Liver (tissue), 6 donors: ENCODE results near the gene ZBTB6. TPM values are rescaled to one million over a fixed set of nuclear protein-coding genes. Genes with fewer than 3 reads are reported as not detected.

Experiments used
- FOXA2 ChIP-seq: IDR thresholded peaks from 2 replicates; pipeline ENCODE4 v1.6.1; 2016; ENCODE audit warnings: antibody characterized with exemption
- GABPA ChIP-seq, 2 donors: IDR thresholded peaks in 1 of 2; conservative IDR thresholded peaks in 1 of 2; 2 replicates each; pipeline ENCODE4 v1.6.1; 2016; ENCODE audit warnings: antibody characterized with exemption in 2 of 2, mild to moderate bottlenecking in 1 of 2, moderate library complexity in 1 of 2
- JUND ChIP-seq, 2 donors: IDR thresholded peaks; 2 replicates each; pipeline ENCODE4 v1.6.1; 2016; ENCODE audit warnings: antibody characterized with exemption in 2 of 2
- REST ChIP-seq: IDR thresholded peaks from 2 replicates; pipeline ENCODE4 v1.6.1; 2016; ENCODE audit warnings: antibody characterized with exemption, mild to moderate bottlenecking
- RXRA ChIP-seq, 2 donors: IDR thresholded peaks; 2 replicates each; pipeline ENCODE4 v1.6.1; 2017 to 2018; ENCODE audit warnings: antibody characterized with exemption in 2 of 2, mild to moderate bottlenecking in 1 of 2
- SP1 ChIP-seq: IDR thresholded peaks from 2 replicates; pipeline ENCODE4 v1.6.1; 2018; ENCODE audit warnings: antibody characterized with exemption, mild to moderate bottlenecking
- TAF1 ChIP-seq: conservative IDR thresholded peaks from 2 replicates; pipeline ENCODE4 v1.6.1; 2016; ENCODE audit warnings: antibody characterized with exemption, mild to moderate bottlenecking
- polyA plus RNA-seq, 2 donors: library from polyadenylated mRNA; stranded (reverse) in 1 of 2; unstranded in 1 of 2; fragments of 200-250 nt in 1 of 2; fragments of >200 nt in 1 of 2; fragmentation: Nextera tagmentation in 1 of 2; extraction: Ambion mirVana in 1 of 2; gene quantifications; one replicate each; pipeline versions ENCODE4 v1.2.1 to v1.2.3, GENCODE V29; 2013 to 2015
- small RNA-seq: library from RNA; depleted of rRNA; stranded (forward); fragments of <200 nt; gene quantifications from one replicate; pipeline ENCODE3, GENCODE V24; 2014
- total RNA-seq, 2 donors: library from RNA; depleted of rRNA; stranded (reverse); fragments of >200 nt; gene quantifications; one replicate each; pipeline ENCODE4 v1.2.3, GENCODE V29; 2014
- TF ChIP-seq, protein P1 (sequence below): fragments of 150-350 bp; IDR thresholded peaks from 2 replicates; pipeline ENCODE4 v1.5.1; 2017; ENCODE audit warnings: improper control_type of control experiment, low read depth, low read length; ENCODE audit not compliant: missing input control
- donor health status: healthy.
- donor health status: healthy.
- donor health status: healthy.

The ZBTB6 gene
- total and polyA plus RNA-seq, 4 donors: 0.92 to 7.1 (median 3.3) TPM

DNA sequence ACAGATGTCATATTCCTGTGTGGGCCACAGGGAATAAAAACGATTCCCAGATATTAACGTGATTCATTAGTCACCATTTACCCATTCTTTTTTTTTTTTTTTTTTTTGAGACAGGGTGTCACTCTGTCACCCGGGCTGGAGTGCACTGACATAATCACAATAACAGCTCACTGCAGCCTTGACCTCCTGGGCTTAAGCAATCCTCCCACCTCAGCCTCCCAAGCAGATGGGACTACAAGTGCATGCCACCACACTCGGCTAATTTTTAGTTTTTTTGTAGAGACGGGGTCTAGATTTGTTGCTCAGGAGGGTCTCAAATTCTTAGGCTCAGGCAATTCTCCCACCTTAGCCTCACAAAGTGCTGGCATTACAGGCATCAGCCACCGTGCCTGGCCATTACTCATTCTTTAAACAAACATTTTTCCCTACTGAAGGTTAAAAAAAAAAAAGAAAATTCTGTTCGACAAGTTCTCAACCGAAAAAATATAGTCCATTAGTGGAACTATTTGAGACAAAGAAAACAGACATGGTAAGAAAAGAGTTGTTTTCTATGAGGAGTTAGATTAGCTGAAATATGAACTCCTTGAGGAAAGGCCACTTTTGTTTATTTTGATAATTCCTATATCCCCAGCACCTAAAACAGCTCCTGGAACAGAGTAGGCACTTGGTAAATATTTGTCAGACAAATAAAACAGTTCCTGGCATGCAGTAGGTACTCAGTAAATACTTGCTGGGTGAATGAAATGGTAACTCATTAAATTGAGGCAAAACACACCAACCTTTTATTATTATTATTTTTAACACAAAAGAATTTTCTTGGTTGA lies 52.6 kb downstream of the ZBTB6 start (continued):
- TF ChIP-seq REST: no peak
- TF ChIP-seq GABPA (IDR thresholded peaks at IDR 0.05 in 1 of 2, conservative IDR thresholded peaks at IDR 0.05 in 1 of 2): no peak
- no peak for TF ChIP-seq FOXA2
- no peak for TF ChIP-seq TAF1
- no peak for TF ChIP-seq SP1
- TF ChIP-seq RXRA (IDR thresholded peaks at IDR 0.05): no peak
- TF ChIP-seq, protein P1, sequence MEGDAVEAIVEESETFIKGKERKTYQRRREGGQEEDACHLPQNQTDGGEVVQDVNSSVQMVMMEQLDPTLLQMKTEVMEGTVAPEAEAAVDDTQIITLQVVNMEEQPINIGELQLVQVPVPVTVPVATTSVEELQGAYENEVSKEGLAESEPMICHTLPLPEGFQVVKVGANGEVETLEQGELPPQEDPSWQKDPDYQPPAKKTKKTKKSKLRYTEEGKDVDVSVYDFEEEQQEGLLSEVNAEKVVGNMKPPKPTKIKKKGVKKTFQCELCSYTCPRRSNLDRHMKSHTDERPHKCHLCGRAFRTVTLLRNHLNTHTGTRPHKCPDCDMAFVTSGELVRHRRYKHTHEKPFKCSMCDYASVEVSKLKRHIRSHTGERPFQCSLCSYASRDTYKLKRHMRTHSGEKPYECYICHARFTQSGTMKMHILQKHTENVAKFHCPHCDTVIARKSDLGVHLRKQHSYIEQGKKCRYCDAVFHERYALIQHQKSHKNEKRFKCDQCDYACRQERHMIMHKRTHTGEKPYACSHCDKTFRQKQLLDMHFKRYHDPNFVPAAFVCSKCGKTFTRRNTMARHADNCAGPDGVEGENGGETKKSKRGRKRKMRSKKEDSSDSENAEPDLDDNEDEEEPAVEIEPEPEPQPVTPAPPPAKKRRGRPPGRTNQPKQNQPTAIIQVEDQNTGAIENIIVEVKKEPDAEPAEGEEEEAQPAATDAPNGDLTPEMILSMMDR: no peak
- TF ChIP-seq JUND (IDR thresholded peaks at IDR 0.05): no peak

Small RNAs within 50 kb of the gene (small RNA-seq; reads per million reads assigned to genes)
- gene RNY1P15 (not detected), gene SNORD90 (1,623 reads per million, percentile 99 among the genes with 10 or more reads in this experiment)

Other genes starting within 250 kb of the ZBTB6 start
- gene OR1L3, start 238.2 kb downstream of the ZBTB6 start, total RNA-seq: not detected
- not detected for gene OR1L3, start 238.2 kb downstream of the ZBTB6 start, polyA plus RNA-seq
- gene OR1L4, start 189.3 kb downstream of the ZBTB6 start, total RNA-seq: not detected
- gene OR1L4, start 189.3 kb downstream of the ZBTB6 start, polyA plus RNA-seq: not detected
- not detected for gene OR1L6, start 171.0 kb downstream of the ZBTB6 start, total RNA-seq
- not detected for gene OR1L6, start 171.0 kb downstream of the ZBTB6 start, polyA plus RNA-seq
- gene OR5C1, start 124.4 kb downstream of the ZBTB6 start, total RNA-seq: not detected
- not detected for gene OR5C1, start 124.4 kb downstream of the ZBTB6 start, polyA plus RNA-seq
- not detected for gene OR1K1, start 113.2 kb downstream of the ZBTB6 start, total RNA-seq
- gene OR1K1, start 113.2 kb downstream of the ZBTB6 start, polyA plus RNA-seq: not detected
- gene PDCL, start 84.7 kb downstream of the ZBTB6 start, total RNA-seq: 10 to 100 TPM in 1 of 2 donors, 1 to 10 TPM in 1; 6.9 to 15.2 TPM
- gene PDCL, start 84.7 kb downstream of the ZBTB6 start, polyA plus RNA-seq: 1 to 10 TPM; 3.0 to 3.8 TPM
- 10 to 100 TPM; 23.3 to 26.4 TPM for gene RC3H2, start 8.0 kb downstream of the ZBTB6 start, total RNA-seq
- 10 to 100 TPM in 1 of 2 donors, 1 to 10 TPM in 1; 5.9 to 10.5 TPM for gene RC3H2, start 8.0 kb downstream of the ZBTB6 start, polyA plus RNA-seq
- gene ZBTB26, start 18.2 kb upstream of the ZBTB6 start, total RNA-seq: 1 to 10 TPM; 1.9 to 3.3 TPM
- under 1 TPM; 0.63 to 0.75 TPM for gene ZBTB26, start 18.2 kb upstream of the ZBTB6 start, polyA plus RNA-seq
- 10 to 100 TPM; 16.3 to 25.7 TPM for gene RABGAP1, start 27.7 kb upstream of the ZBTB6 start, total RNA-seq
- gene RABGAP1, start 27.7 kb upstream of the ZBTB6 start, polyA plus RNA-seq: 1 to 10 TPM; 3.8 to 4.6 TPM
- under 1 TPM in 1 of 2 donors, not detected in 1; 0.67 TPM for gene GPR21, start 120.3 kb upstream of the ZBTB6 start, total RNA-seq
- gene GPR21, start 120.3 kb upstream of the ZBTB6 start, polyA plus RNA-seq: under 1 TPM in 1 of 2 donors, not detected in 1; 0.07 TPM